H54 (cell line): ENCODE measurements around the gene PCCA.
A peak's percentile ranks its signal among the peaks of the same experiment; 100 is the strongest.

Source experiments
- DNase-seq: peaks from one replicate; pipeline ENCODE4 v3.0.0; 2011; ENCODE audit warnings: low spot score, mixed read lengths; ENCODE audit not compliant: insufficient read length
- FAIRE-seq: peaks from 3 replicates; lab custom pipeline; 2011; peaks lifted over from hg19 to GRCh38; lab: Jason Lieb, UNC
- POLR2A ChIP-seq: IDR thresholded peaks from 2 replicates; pipeline ENCODE4 v1.6.1; 2011; ENCODE audit warnings: low read depth, mild to moderate bottlenecking, low read length

PCCA gene

DNA sequence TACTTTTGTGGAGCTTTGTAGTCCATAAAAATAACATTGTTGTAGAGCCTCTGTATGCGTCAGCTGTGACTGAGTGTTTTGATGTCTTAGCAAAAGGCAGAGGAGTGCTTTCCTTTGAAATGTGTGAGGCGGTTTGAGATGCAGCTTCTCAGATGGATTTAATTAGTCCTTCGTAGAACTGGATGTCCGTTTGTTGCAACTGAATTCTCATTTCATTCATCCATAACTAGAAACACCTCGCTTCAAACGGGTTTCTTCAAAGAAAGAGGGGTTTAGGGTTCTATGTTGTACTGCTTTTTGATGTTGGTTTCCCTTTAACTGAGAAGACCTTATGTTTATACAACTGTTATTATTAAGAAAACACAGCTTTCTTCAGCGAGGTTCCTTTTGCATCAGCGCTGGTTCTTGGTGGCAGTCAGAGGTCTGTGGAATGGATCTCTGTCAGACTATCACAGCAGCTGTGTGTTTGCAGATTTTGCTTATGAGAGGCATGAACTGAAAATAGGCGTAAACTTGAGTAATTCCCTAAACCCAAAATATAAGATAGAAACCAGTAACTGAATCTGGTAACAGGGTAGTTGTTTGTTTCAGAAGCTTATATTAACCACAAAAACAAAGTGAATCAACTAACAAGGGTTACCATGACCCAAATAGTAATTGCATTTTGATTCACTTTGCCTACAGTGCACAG lies 305.3 kb downstream of the PCCA start:
- DNase-seq (peak; percentile 20), FAIRE-seq (peak; percentile 100)
- no peak for TF ChIP-seq POLR2A

DNA sequence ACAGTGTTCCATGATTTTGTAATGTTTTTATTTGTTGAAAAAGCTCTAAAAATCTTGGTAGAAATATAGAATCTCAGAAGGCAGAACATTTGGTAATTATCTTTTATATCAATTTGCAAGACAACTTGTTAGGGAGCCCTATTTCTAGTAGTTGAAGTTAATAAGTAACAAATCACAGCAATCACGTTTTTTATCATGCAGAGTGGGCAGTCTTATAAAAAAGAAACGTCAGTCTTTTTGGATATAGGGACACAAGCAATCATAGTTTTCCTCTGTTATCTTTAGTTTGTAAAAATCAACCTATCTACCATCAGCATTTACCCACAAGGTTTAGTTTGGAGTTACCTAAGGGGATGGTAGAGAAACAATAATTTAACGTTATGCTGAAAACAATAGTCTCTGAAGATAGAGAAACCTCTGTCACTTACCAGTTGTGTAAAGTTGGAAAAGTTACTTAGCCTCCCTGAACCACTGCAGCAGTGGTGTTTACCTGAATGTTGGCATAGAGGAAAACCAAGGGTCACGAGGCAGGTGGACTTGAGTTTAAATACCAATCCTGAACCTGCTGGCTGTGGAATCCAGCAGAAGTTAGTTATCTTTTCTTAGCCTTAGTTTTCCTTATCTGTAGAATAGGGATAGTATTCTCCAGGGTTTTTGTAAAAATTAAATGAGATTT lies 306.9 kb downstream of the PCCA start:
- no peak for DNase-seq
- FAIRE-seq = peak; percentile 95
- TF ChIP-seq POLR2A = no peak

GRCh38 chr13:100396776-100397175 lies 307.9 kb downstream of the PCCA start:
- FAIRE-seq = no peak
- no peak for DNase-seq
- no peak for TF ChIP-seq POLR2A

DNA sequence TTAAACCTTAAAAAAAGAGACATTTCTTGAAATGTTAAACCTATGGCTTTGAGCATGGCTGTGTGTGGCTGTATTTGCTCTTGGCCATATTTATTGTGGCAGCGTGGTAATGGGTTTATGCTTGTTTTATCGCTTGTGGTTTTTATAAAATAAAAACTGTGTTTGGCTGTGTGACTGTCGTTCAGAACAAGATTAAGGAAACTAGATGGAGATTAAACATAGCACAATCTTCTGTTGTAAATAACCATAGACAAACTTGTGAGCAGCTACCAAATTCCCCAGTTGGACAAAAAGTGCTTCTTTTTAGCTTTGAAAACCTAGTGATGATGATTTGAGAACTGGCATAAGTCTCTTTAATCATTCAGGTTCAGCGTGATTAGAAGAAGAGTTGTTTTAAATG lies 308.7 kb downstream of the PCCA start:
- DNase-seq = no peak
- no peak for FAIRE-seq
- TF ChIP-seq POLR2A = no peak

- FAIRE-seq = no peak
These were observed 309.5 kb downstream of the PCCA start for GRCh38 chr13:100398360-100398759.

DNA sequence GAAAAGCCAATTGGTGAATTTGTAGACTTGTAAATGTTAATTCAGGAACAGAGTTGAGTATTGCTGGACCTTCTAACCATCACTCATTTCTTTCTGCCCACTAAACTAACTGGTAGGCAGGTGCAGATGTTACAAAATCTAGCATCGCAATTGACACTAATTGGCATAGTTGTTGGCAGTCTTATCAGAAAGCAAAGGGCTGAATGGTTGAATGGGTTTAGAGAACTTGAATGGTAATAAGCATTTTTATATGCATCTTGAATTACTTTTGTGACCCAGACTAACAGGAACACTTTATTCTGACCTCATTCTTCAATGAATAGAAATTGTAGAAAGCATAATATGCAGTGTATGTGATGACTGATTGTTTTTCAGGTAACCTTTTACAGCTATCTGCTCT lies 310.6 kb downstream of the PCCA start:
- FAIRE-seq (peak; percentile 92), DNase-seq (no peak)
- no peak for TF ChIP-seq POLR2A

More at GRCh38 chr13:100398360-100398759, 309.5 kb downstream of the PCCA start:
- no peak for DNase-seq
- TF ChIP-seq POLR2A = no peak

GRCh38 chr13:100403675-100404074 lies 314.8 kb downstream of the PCCA start:
- FAIRE-seq = no peak
- no peak for TF ChIP-seq POLR2A
- no peak for DNase-seq

DNA sequence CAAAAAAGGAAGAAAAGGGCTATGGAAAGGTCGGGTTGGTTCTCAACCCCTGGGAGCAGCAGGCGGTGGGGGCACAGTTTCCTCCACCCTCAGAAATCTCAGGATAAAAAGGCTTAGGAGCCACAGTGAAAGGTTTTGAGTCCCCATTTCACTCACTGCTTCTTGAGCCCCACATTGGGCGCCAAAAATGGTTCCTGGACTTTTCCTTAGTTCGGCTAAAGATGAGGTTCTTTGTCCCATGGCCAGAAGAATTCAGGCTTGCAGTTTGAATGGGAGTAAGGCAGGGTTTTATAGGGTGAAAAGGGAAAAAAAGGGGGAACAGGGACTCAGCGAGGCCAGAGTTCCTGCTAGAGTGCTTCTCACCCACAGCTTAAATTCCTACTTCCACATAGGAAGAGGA lies 320.2 kb downstream of the PCCA start:
- peak; percentile 55 for FAIRE-seq
- TF ChIP-seq POLR2A = no peak
- no peak for DNase-seq

GRCh38 chr13:100423375-100423774 lies 334.5 kb downstream of the PCCA start:
- DNase-seq (no peak), FAIRE-seq (peak; percentile 93)

GRCh38 chr13:100428986-100429385 lies 340.1 kb downstream of the PCCA start:
- FAIRE-seq (peak; percentile 80), DNase-seq (no peak)
- no peak for TF ChIP-seq POLR2A

More at GRCh38 chr13:100423375-100423774, 334.5 kb downstream of the PCCA start:
- TF ChIP-seq POLR2A = no peak

- no peak for TF ChIP-seq POLR2A
- FAIRE-seq (no peak), DNase-seq (no peak)
These were observed 343.7 kb downstream of the PCCA start for GRCh38 chr13:100432611-100433010.

- DNase-seq (no peak), FAIRE-seq (peak; percentile 6)
- TF ChIP-seq POLR2A = no peak
These were observed 344.6 kb downstream of the PCCA start for GRCh38 chr13:100433475-100433874.

DNA sequence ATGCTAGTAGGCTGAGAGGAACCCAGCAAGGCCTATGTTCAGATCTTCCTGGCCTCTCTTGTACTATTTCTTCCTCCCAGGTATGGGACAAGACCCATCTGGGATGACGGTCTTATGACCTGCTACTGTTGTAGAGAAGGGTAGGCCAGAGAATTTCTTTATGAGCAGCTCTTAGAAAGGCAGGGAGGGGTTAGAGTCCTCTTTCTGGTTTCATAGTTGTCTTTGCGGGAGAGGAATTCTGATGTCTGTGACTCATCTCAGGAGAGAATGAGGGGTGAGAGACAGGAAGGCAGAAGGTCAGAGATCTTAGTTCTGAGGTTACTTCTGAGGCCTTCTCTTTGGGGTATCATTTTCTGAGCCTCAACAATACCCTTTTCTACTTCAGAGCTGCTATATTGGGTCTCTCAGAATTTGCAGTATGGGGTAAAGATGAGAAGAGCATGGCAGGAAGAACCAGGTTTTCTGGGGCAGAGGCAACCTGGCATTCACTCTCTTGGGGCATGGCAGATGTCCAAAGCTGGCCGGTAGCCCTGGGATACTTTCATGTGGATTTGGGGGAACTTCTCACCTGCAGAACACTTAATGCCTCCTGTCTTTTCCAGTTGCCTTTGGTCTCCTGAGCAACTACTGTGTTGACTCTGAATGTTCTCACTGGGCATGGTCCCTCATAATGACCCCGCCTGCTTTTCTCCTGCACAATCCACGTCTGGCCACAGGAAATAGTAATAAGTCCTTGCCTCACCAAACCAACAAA lies 345.3 kb downstream of the PCCA start:
- DNase-seq = peak; percentile 47
- no peak for TF ChIP-seq POLR2A
- peak; percentile 100 for FAIRE-seq

DNA sequence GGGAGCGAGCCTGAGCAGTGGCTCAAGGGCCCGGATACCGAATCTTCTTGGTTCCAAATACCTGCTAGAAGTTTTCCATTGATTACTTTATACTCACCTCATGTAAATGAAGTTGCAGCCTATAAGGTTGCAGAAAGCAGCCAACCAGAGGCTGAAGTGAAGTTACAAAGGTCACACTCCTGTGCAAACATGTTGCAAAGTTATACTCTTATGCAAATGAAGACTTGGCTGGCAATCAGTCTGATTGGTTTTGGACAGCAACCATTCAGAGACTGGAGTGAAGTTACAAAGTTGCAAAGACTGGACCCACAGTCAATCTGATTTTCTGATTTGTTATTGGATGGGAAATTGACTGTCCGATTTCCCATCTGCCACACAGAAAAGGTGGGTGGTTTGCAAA lies 347.2 kb downstream of the PCCA start:
- peak; percentile 64 for FAIRE-seq
- DNase-seq = no peak
- no peak for TF ChIP-seq POLR2A
